Colonic mucosa (tissue), 4 donors: ENCODE results near the gene CAMKK2. TPM values are rescaled to one million over a fixed set of nuclear protein-coding genes. Genes with fewer than 3 reads are reported as not detected.

Experiments
- DNase-seq: peaks from one replicate; pipeline ENCODE4 v3.0.0-alpha.2; 2020
- H3K27ac ChIP-seq: fragments of 200-600 bp; one replicate; pipeline ENCODE4 v1.8.0; 2021
- H3K27me3 ChIP-seq: fragments of 200-600 bp; one replicate; pipeline ENCODE4 v1.8.0; 2021
- H3K36me3 ChIP-seq: fragments of 200-600 bp; one replicate; pipeline ENCODE4 v1.8.0; 2021
- H3K4me1 ChIP-seq: fragments of 200-600 bp; one replicate; pipeline ENCODE4 v1.8.0; 2021; ENCODE audit warnings: mild to moderate bottlenecking
- H3K4me3 ChIP-seq: fragments of 200-600 bp; one replicate; pipeline ENCODE4 v1.8.0; 2021
- H3K9ac ChIP-seq, 2 donors: one replicate each; pipeline ENCODE4 v1.7.0; 2013; ENCODE audit warnings: control low read depth in 2 of 2, low read depth in 2 of 2, low read length in 2 of 2
- H3K9me3 ChIP-seq: fragments of 200-600 bp; one replicate; pipeline ENCODE4 v1.8.0; 2021
- intact Hi-C: fragments of 100-400 bp; cut with DNase I; formaldehyde crosslinking; loops from one replicate; pipeline ENCODE4 v1.14.1; 2022
- total RNA-seq, 2 donors: library from RNA; stranded (reverse); fragmentation: NEBNext Ultra II Directional in 1 of 2; extraction: Animal tissue kit (Norgen Biotek cat#: 25700) in 1 of 2; gene quantifications; one replicate each; pipeline ENCODE4 v1.2.1, GENCODE V29; 2021
- TF ChIP-seq, protein P1 (sequence below): fragments of 200-600 bp; IDR thresholded peaks from one replicate; pipeline ENCODE4 v1.8.0; 2022; ENCODE audit warnings: antibody characterized with exemption, mild to moderate bottlenecking
- donor health status: healthy.
- donor health status: DM: no; HTN: no; CAD: no.
- donor health status: DM: no; HTN: no; CAD: no.

CAMKK2 gene
- total RNA-seq, 2 donors from 2014 or later: 34.3 to 44.0 TPM

DNA sequence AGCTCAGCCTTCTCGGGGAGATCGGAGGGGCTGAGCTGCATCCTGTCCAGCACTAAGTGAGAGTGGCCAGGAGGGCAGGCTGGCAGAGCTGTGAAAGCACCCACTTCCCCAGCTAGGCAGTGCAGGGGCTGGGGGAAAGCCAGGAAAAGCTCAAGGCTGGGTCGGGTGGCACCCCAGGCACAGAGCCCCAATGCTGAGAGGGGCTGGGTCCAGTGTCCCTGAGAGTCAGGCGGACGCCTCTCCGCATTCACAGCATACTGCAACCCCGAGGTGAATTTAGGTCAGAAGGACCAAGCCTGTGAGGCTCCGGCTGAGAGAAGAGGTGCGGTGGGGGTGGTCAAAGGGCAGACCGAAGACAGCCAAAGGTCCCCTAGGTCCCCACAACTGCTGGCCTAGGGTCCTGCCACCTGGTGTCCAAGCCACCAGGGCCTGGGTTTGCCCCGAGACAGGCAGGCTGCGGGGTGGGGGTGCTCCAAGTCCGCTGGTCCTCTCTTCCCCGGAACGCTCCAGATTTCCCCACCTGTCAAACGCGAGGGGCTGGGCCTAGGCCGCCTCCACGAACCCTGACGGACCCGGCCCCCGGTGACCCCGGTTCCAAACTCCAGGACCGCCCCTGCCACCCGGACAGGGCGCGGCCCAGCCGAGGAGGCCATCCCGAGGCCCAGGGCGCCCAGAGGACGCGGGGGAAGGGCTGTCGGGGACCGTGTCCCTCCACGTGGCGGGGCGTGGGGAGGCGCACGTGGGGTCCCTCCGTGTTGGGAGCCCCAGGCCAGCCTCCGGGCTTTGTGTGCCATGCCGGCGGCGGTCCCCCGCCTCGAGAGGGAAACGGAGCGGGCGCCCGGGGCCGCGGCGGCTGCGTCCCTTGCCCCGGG lies 527 bp downstream of the CAMKK2 start:
- DNase-seq: peak; percentile 67
- intact Hi-C loops: no loop called here
- Histone ChIP-seq H3K27ac (peak overlapping the region; percentile 73), H3K4me1 (peaks cover 8% of the 10 kb centered on the region), H3K9me3 (no peaks in the 10 kb centered on the region), H3K4me3 (peak overlapping the region; percentile 87), H3K27me3 (no peaks in the 10 kb centered on the region), H3K36me3 (no peaks in the 10 kb centered on the region), H3K9ac (peak overlapping the region; percentile 91 to 98)
- TF ChIP-seq, protein P1, sequence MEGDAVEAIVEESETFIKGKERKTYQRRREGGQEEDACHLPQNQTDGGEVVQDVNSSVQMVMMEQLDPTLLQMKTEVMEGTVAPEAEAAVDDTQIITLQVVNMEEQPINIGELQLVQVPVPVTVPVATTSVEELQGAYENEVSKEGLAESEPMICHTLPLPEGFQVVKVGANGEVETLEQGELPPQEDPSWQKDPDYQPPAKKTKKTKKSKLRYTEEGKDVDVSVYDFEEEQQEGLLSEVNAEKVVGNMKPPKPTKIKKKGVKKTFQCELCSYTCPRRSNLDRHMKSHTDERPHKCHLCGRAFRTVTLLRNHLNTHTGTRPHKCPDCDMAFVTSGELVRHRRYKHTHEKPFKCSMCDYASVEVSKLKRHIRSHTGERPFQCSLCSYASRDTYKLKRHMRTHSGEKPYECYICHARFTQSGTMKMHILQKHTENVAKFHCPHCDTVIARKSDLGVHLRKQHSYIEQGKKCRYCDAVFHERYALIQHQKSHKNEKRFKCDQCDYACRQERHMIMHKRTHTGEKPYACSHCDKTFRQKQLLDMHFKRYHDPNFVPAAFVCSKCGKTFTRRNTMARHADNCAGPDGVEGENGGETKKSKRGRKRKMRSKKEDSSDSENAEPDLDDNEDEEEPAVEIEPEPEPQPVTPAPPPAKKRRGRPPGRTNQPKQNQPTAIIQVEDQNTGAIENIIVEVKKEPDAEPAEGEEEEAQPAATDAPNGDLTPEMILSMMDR: no peak

DNA sequence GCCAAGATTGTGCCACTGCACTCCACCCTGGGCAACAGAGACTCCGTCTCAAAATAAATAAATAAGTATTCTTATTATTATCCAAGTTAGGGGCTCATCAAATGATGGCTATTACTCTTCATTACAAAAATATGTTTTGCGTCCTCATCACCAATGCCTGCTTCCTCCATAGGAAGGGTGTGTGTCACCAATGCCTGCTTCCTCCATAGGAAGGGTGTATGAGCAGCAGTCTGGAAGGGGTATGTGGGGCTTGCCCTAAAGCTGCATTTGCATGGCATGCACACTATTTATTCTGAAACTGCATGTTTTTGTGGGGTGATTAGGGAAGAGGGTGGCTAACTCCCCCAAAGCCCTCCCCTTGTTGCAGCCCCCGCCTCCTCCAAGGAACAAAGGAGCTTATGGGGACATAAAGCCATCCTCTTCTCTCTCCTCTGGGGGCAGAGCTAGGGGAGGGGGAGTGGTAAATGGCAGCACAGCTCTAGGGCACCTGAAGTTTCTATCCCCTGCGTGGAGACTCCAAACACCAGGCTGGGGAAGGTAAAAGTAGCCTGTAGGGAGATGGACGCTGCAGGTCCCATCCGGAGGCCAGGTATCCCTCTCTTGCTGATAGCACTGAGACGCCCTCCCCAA lies 1.3 kb downstream of the CAMKK2 start:
- no peaks in the 10 kb centered on the region for H3K9me3 ChIP-seq
- peak overlapping the region; percentile 87 for H3K4me3 ChIP-seq
- H3K9ac ChIP-seq: peak overlapping the region; percentile 91 to 98
- TF ChIP-seq, protein P1: no peak
- no peak overlapping the region for H3K27ac ChIP-seq
- intact Hi-C loops: no loop called here
- no peaks in the 10 kb centered on the region for H3K27me3 ChIP-seq
- no peak for DNase-seq
- no peaks in the 10 kb centered on the region for H3K36me3 ChIP-seq
- peaks cover 8% of the 10 kb centered on the region for H3K4me1 ChIP-seq

DNA sequence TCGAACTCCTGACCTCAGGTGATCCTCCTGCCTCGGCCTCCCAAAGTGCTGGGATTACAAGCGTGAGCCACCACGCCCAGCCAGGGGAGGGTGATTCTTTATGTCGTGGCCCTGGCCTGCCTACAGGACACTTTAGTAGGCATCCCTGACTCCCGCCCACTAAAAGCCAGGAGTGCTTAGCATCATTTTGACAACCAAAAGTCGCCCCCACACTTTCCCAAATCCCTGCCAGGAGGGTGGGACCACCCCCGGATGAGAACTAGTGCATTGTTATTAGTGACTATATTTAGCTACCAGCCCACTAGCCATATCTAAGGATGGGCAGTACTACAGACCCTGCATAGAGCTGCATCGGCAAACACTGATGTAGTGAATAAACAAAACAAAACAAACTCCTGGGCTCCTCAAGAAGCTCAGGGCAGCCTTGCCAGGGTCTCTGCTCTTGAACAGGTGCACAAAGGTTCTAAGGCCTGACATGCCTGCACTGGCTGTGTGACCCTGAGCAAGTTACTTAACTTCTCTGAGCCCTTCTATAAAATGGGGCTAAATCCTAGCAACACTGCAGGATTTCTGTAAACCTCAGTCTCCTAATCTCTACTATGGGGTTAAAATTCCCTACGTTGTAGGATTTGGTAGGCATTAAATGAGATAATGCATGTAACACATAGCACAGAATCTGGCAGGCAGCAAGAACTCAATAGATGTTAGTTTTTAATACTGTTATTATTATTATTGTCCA lies 2.2 kb downstream of the CAMKK2 start:
- Histone ChIP-seq H3K9me3 (no peaks in the 10 kb centered on the region), H3K9ac (no peak overlapping the region), H3K27me3 (no peaks in the 10 kb centered on the region), H3K4me3 (no peak overlapping the region), H3K27ac (no peak overlapping the region), H3K36me3 (no peaks in the 10 kb centered on the region), H3K4me1 (peaks cover 8% of the 10 kb centered on the region)
- TF ChIP-seq, protein P1: no peak
- DNase-seq: no peak
- intact Hi-C loops: no loop called here

DNA sequence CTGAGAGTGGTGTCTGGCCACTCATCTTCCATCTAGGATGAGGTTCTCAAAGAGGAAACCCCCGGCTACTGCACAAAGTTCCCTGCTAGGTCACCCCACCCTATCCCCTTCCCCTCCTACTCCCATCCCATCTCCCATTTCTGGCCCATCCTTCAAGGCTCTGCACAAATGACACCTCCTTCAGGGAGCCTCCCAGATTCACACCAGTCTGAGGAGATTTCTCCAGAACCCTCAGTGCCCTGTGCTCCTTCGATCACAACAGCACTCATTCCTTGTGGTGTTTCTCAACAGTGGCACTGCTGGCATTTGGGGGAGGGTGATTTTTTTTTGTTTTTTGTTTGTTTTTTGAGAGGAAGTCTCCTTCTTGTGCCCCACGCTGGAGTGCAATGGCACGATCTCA lies 2.9 kb downstream of the CAMKK2 start:
- no peaks in the 10 kb centered on the region for H3K36me3 ChIP-seq

DNA sequence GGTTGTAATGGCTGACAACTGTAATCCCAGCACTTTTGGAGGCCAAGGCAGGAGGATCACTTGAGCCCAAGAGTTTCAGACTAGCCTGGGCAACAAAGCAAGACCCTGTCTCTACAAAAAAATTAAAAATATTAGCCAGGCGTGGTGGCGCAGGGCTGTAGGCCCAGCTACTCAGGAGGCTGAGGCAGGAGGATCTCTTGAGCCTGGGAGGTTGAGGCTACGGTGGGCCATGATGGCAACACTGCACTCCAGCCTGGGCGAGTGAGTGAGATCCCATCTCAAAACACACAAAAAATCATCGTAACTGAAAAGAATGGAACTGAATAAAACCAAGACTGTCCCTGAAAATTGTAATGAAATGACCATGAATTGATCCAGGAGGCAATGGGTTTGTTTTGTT lies 6.1 kb downstream of the CAMKK2 start:
- TF ChIP-seq, protein P1: no peak
- intact Hi-C loops: no loop called here
- H3K27ac ChIP-seq: no peak overlapping the region
- H3K4me1 ChIP-seq: peaks cover 7% of the 10 kb centered on the region
- no peaks in the 10 kb centered on the region for H3K9me3 ChIP-seq
- no peak for DNase-seq
- H3K4me3 ChIP-seq: no peak overlapping the region
- H3K36me3 ChIP-seq: no peaks in the 10 kb centered on the region
- no peak overlapping the region for H3K9ac ChIP-seq
- no peaks in the 10 kb centered on the region for H3K27me3 ChIP-seq

More for the DNA sequence above, 2.9 kb downstream of the CAMKK2 start:
- Histone ChIP-seq H3K27ac (no peak overlapping the region), H3K4me1 (peaks cover 8% of the 10 kb centered on the region), H3K4me3 (no peak overlapping the region), H3K9ac (no peak overlapping the region), H3K9me3 (no peaks in the 10 kb centered on the region), H3K27me3 (no peaks in the 10 kb centered on the region)
- intact Hi-C loops: no loop called here
- DNase-seq: no peak
- TF ChIP-seq, protein P1: no peak
